KG1 (cell line): ENCODE measurements around the gene INTS12.
"Not testable (repeated sequence)": the region's sequence is repeated elsewhere in the genome, so short reads cannot be mapped to it uniquely, and the experiment has no call there.

Source experiments
- DNase-seq: peaks from one replicate; lab custom pipeline; 2025; lab: John Stamatoyannopoulos, UW

The INTS12 gene

DNA sequence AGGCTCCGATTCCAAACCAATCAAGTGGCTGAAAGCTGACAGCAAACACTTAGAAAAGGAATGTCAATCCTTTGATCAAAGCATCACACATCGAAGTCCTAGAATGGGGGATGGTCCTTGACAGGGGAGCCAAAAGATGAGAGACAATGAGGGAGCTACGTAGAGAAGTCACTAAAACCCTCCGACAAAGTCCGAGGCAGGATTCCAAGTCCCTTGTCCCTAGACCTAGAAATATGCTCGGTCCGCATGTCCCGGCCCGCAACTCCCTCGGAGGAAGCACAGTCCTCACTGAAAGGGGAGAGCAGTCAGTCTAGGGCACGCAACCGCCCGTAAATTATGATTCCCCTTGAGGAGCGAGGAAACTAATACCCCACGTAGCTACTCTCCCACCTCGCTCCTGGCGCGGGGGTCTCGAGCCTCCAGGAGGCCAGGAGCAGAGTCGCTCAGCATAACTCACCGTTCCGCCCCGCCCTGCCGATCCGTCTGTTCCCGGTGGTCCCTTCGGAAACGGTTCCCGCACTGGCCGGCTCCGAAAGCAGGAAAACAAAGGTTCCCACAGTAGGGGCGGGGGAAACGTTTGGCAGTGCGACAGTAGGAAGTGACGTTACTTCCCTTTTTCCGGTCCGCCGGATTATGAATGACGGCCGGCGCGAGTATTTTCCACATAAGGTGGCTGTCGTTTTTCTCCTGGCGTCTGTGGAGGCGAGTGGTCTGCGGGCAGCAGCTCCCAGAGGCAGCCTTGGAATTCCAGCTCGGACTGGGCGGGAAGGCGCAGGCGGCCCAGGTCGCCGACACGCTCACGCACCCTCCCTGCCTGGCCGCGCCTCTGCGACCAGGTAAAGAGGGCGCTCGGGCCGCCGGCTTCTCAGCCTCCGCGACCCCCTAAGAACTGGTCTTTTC is at the start of gene INTS12, which contains the start of gene GSTCD:
Gene INTS12, minus strand, starts transcription at position 509 of the 900 bp plus-strand sequence. CDS start 8,684 bp downstream, outside the sequence.
Gene GSTCD, plus strand, starts transcription at position 604 of the 900 bp plus-strand sequence. CDS start 8,830 bp downstream, outside the sequence.
- DNase-seq, result peak; percentile 88

- no peak for DNase-seq
Observed at GRCh38 chr4:105755375-105755774, 46.9 kb upstream of the INTS12 start.

- DNase-seq, result no peak
Observed at GRCh38 chr4:105753361-105753760, 44.9 kb upstream of the INTS12 start.

GRCh38 chr4:105751718-105752299 is 43.3 kb upstream of the INTS12 start:
- DNase-seq, result no peak

DNA sequence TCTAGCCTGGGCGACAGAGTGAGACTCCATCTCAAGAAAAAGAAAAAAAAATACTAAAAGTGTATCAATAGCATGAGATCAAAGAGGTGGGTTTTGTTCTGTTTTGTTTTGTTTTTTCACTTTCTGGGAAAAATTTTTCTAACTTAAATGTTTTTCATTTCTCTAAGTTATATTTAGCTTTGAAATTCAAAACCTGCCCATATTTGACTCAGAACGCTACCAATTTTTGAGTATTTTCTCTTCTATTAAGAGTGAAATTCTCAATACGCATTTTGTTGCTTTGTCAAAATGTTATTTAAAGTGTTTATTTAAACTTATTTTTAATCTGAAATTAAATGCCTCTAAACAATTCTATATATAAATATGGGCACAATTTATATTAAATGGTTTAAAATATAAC is 39.7 kb upstream of the INTS12 start:
- no peak for DNase-seq

GRCh38 chr4:105741548-105741947 is 33.1 kb upstream of the INTS12 start:
- DNase-seq, result no peak

- DNase-seq, result not testable (repeated sequence)
Observed at GRCh38 chr4:105735217-105735616, 26.7 kb upstream of the INTS12 start.

- not testable (repeated sequence) for DNase-seq
Observed at GRCh38 chr4:105729895-105730294, 21.4 kb upstream of the INTS12 start.

GRCh38 chr4:105725623-105726022 is 17.1 kb upstream of the INTS12 start:
- no peak for DNase-seq

DNA sequence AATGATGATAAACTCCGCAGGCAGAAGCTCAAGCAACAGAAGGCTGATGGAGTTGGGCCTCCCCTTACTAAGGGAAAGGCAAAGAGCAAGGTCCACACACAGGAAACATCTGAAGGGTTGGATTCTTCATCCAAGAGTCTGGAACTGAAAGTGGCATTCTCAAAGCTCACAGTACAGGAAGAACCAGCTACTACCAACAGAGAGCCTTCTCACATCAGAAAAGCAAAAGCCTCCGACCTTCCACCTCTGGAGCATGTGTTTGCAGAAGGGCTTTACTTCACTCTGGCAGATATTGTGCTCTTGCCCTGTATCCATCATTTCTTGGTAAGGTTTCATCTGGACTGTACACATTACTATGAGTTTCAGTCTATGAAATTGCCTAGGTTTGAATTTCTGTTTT is 10.7 kb upstream of the INTS12 start:
- DNase-seq, result no peak

DNA sequence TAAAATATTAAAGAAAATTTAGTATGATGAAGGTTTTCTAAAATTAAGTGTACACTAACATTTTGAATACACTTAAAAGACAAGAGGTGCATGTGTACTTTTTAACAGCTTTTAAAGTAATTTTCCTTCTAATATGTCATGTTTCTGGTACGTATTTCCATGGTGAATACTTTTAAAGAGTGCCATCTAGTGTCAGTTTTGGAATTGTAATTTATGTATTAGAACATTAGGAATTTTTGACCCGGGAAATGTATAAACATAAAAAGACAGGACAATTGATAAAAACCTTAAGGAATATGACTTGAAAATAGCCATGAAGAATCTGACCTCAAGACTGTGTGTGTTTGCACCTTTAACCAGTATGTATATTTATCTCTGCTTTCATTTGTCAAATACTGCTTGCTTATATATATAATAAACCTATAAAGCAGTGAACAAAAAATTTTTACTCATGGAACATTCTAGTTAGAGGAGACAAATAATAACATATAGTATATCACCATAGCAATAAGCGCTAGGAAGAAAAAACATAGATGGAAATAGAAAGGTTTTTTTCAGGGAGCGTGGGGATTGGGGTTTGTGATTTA is 7.3 kb upstream of the INTS12 start:
- DNase-seq, result peak; percentile 12

DNA sequence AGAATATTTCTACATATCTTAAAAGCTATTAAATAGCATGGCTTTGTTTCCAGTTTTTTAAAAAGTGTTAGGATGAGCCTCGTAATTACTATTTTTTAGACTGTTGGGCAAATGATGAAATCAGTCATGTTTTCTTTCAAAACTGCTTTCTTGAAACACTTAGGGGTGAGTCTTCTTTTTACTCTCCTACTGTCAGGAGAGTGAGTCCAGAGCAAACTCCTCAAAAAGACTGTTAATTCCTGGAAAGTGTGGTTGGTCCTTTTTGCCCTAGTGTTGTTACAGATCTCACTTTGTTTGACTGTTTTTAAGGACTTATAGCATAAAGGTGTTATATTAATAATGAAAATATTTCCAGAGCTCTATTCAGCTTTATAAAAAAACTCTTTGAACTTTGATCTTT is 6.4 kb upstream of the INTS12 start:
- DNase-seq, result no peak

DNA sequence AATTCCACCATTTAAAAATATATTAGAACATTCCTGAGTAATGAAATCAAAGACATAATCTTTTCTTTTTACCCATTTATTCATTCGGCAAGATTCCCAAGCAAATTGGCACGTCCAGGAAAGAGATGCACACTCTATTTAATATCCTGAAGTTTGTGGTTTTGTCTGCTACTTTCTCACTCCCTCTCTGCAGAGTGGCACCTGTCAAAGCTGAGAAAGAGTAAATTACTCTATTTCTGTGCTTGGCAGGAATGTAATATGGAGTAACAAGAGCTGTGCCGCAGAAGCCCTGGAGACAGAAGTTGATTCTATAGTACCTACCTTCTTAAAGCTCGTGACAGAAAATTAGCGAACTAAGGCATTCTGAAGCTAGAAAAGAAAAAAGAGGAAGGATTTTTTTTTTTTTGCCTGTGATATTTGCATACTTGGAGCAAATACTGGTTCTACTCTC is 5.6 kb upstream of the INTS12 start:
- DNase-seq, result peak; percentile 54

DNA sequence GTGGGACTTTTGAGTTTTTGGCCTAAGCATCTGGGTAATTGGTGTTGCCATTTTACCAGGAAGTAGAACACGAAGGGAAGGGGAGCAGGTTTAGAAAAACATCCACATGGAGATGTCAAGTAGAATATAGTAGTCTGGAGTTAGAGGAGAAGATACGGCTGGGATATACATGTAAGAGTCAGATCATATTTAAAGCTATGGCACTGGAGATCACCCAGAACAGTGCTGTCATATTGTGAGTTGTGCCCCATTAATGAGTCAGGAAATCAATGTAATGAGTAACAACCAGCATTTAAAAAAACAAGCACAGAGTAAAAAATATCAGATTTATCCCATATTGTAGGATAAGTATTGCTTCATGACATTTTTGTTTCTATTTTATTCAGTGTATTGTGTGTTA is 4.3 kb upstream of the INTS12 start:
- no peak for DNase-seq

DNA sequence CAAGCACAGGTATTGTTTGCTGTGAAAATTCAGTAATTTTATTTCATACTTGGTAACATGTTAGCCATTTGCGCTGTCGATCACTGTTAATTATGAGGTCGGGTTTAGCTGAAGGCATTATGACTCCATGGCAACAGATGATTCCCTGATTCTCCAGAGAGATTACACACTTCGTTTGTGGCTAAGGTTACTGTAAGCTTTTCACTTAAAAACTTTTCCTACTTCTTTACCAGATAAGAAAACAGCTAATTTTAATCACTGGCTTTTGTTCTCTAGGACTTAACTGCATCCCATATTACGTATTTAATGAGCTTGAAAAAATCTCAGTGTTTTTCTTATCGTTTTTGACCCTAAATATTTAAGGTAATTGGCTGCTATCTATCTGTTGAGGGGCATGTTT is 2.2 kb upstream of the INTS12 start:
- no peak for DNase-seq

GRCh38 chr4:105710012-105710600 is 1.6 kb upstream of the INTS12 start:
- DNase-seq, result no peak

- peak; percentile 23 for DNase-seq
Observed at GRCh38 chr4:105709081-105709450, 577 bp upstream of the INTS12 start.

GRCh38 chr4:105707782-105708180 is 708 bp downstream of the INTS12 start:
- no peak for DNase-seq

DNA sequence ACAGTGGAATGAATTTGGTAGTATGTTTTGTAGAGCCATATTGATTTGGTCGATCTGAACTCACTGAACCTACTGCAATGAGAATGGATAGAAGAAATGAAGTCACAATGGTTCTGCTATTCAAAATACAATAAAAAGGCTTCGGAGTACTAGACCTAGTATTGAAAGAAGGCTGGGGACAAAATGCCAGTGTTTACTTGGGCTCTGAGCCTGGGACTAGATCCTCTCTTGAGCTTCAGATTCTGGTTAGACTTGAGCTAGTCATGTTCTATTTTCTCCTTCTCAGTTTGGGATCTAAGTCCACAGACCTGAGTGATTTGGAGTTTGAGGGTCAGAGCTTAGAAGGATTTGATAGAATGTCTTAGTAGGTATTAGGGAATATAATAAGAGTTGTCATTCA is 9.9 kb downstream of the INTS12 start:
- no peak for DNase-seq

- not testable (repeated sequence) for DNase-seq
Observed at GRCh38 chr4:105695832-105696231, 12.7 kb downstream of the INTS12 start.

- DNase-seq, result not testable (repeated sequence)
Observed at GRCh38 chr4:105694812-105695211, 13.7 kb downstream of the INTS12 start.

DNA sequence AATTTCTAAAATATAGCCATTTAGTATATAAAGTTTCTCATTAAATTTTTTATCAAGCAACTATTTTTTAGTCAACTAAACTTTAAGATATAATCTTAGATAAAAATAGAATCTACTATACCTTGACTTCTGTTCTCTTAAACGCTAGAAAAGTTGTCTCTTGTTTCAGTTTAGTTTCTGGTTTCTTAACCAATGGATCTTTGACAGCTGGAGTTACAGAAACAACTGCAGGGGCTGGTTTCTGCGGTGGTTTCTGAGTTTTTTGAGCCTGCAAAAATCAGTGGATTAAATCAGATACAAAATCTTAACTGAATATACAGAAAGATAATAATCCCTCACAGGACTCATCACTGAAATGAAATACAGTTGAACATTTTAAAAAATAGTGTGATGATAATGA is 21.9 kb downstream of the INTS12 start:
- no peak for DNase-seq
